ENCODE measurements around the gene CBFB.

GRCh38 chr16:67006930-67007658, 21.9 kb upstream of the CBFB start:
- TF ChIP-seq POLR2AphosphoS5 (IDR thresholded peaks at IDR 0.05) (no peak), POLR2A (IDR thresholded peaks at IDR 0.05) (no peak)
